ENCODE data around the gene SENP7. TPM values are rescaled to one million over a fixed set of nuclear protein-coding genes. Genes with fewer than 3 reads are reported as not detected.
"Not testable (repeated sequence)": the region's sequence is repeated elsewhere in the genome, so short reads cannot be mapped to it uniquely, and the experiment has no call there.

SENP7 gene
- total and polyA plus RNA-seq, 2 donors (not counting 1 experiment from before 2014, with no cell fraction given), result 14.7 to 50.3 TPM

DNA sequence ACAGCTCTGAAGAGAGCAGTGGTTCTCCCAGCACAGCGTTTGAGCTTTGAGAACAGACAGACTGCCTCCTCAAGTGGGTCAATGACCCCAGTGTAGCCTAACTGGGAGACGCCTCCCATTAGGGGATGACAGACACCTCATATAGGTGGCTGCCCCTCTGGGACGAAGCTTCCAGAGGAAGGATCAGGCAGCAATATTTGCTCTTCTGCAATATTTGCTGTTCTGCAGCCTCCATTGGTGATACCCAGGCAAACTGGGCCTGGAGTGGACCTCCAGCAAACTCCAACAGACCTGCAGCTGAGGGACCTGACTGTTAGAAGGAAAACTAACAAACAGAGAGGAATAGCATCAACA lies 45.7 kb downstream of the SENP7 start:
- H3K27me3 Mint-ChIP-seq; ATAC-seq (ENCODE audit: low read depth); DNase-seq; H3K9me3 Mint-ChIP-seq (ENCODE audit: insufficient read depth); H3K4me3 ChIP-seq (ENCODE audit: control extremely low read depth in 1 of 5, extremely low read depth in 1 of 5, insufficient read depth in 1 of 5, low read depth in 2 of 5, low read length in 4 of 5); H2AFZ ChIP-seq (ENCODE audit: insufficient read depth, low read depth, low read length, poor library complexity, severe bottlenecking); H3K4me1 ChIP-seq (ENCODE audit: control insufficient read depth in 2 of 2, insufficient read depth in 2 of 2, low read length in 2 of 2); H3K9ac ChIP-seq (ENCODE audit: low read length); H3K27ac Mint-ChIP-seq; H3K9me3 ChIP-seq (ENCODE audit: control extremely low read depth in 1 of 3, control insufficient read depth in 2 of 3, insufficient read depth in 1 of 3, low read length in 2 of 3); CTCF ChIA-PET; H3K4me2 ChIP-seq (replicated peaks; ENCODE audit: low read depth, low read length, poor library complexity, severe bottlenecking); POLR2A ChIA-PET; H3K27ac ChIP-seq (ENCODE audit: low read length in 2 of 2); intact Hi-C loops (cut with micrococcal nuclease); H3K36me3 ChIP-seq (replicated peaks in 1 of 2; ENCODE audit: control extremely low read depth in 1 of 2, control insufficient read depth in 1 of 2, extremely low read depth in 1 of 2, insufficient read depth in 2 of 2, low read length in 1 of 2); H3K27me3 ChIP-seq (replicated peaks in 1 of 4; ENCODE audit: control extremely low read depth in 1 of 4, control insufficient read depth in 3 of 4, insufficient read depth in 4 of 4, low read length in 3 of 4); H3K4me3 Mint-ChIP-seq: not testable (repeated sequence)
- H4K20me1 ChIP-seq (ENCODE audit: control insufficient read depth, insufficient read depth, low read length, poor library complexity, severe bottlenecking), result peaks cover 14% of the 10 kb centered on the region
- H3K79me2 ChIP-seq (ENCODE audit: control insufficient read depth, insufficient read depth, low read length), result peaks cover 42% of the 10 kb centered on the region
- H3K4me1 Mint-ChIP-seq, result peaks cover 45% of the 10 kb centered on the region
- WGBS (ENCODE audit: insufficient coverage), result 100% methylated on average over 3 of the region's 3 CpGs

- Histone ChIP-seq H3K27me3 (replicated peaks in 1 of 4; ENCODE audit: control extremely low read depth in 1 of 4, control insufficient read depth in 3 of 4, insufficient read depth in 4 of 4, low read length in 3 of 4) (no peaks in the 10 kb centered on the region), H3K79me2 (ENCODE audit: control insufficient read depth, insufficient read depth, low read length) (peaks cover 47% of the 10 kb centered on the region), H3K36me3 (replicated peaks in 1 of 2; ENCODE audit: control extremely low read depth in 1 of 2, control insufficient read depth in 1 of 2, extremely low read depth in 1 of 2, insufficient read depth in 2 of 2, low read length in 1 of 2) (peaks cover 0 to 3% of the 10 kb centered on the region in 2 experiments), H3K4me1 (ENCODE audit: control insufficient read depth in 2 of 2, insufficient read depth in 2 of 2, low read length in 2 of 2) (no peaks in the 10 kb centered on the region), H4K20me1 (ENCODE audit: control insufficient read depth, insufficient read depth, low read length, poor library complexity, severe bottlenecking) (peaks cover 14% of the 10 kb centered on the region), H2AFZ (ENCODE audit: insufficient read depth, low read depth, low read length, poor library complexity, severe bottlenecking) (no peak overlapping the region), H3K9me3 (ENCODE audit: control extremely low read depth in 1 of 3, control insufficient read depth in 2 of 3, insufficient read depth in 1 of 3, low read length in 2 of 3) (no peaks in the 10 kb centered on the region), H3K9ac (ENCODE audit: low read length) (no peak overlapping the region), H3K4me3 (ENCODE audit: control extremely low read depth in 1 of 5, extremely low read depth in 1 of 5, insufficient read depth in 1 of 5, low read depth in 2 of 5, low read length in 4 of 5) (no peak overlapping the region), H3K27ac (ENCODE audit: low read length in 2 of 2) (no peak overlapping the region), H3K4me2 (replicated peaks; ENCODE audit: low read depth, low read length, poor library complexity, severe bottlenecking) (no peak overlapping the region)
- H3K4me3 Mint-ChIP-seq, result no peak overlapping the region
- ChIA-PET CTCF (no interaction called here), POLR2A (no interaction called here)
- H3K27ac Mint-ChIP-seq, result no peak overlapping the region
- intact Hi-C loops (cut with micrococcal nuclease), result no loop called here
- peaks cover 43% of the 10 kb centered on the region for H3K4me1 Mint-ChIP-seq
- ATAC-seq (ENCODE audit: low read depth), result no peak
- 87% methylated on average over 16 of the region's 17 CpGs for WGBS (ENCODE audit: insufficient coverage)
- TF ChIP-seq EZH2 (IDR thresholded peaks at IDR 0.05; ENCODE audit: borderline replicate concordance, insufficient read depth, low read depth, low read length, poor library complexity, severe bottlenecking), result no peak
- TF ChIP-seq, protein P1, sequence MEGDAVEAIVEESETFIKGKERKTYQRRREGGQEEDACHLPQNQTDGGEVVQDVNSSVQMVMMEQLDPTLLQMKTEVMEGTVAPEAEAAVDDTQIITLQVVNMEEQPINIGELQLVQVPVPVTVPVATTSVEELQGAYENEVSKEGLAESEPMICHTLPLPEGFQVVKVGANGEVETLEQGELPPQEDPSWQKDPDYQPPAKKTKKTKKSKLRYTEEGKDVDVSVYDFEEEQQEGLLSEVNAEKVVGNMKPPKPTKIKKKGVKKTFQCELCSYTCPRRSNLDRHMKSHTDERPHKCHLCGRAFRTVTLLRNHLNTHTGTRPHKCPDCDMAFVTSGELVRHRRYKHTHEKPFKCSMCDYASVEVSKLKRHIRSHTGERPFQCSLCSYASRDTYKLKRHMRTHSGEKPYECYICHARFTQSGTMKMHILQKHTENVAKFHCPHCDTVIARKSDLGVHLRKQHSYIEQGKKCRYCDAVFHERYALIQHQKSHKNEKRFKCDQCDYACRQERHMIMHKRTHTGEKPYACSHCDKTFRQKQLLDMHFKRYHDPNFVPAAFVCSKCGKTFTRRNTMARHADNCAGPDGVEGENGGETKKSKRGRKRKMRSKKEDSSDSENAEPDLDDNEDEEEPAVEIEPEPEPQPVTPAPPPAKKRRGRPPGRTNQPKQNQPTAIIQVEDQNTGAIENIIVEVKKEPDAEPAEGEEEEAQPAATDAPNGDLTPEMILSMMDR (IDR thresholded peaks at IDR 0.05), result no peak
- no peak for DNase-seq
- H3K9me3 Mint-ChIP-seq (ENCODE audit: insufficient read depth), result peaks cover 2% of the 10 kb centered on the region
- H3K27me3 Mint-ChIP-seq, result no peaks in the 10 kb centered on the region
These were observed 46.3 kb downstream of the SENP7 start for GRCh38 chr3:101466465-101467309.

All from B cell (primary cell).